Endothelial cell of umbilical vein (primary cell): ENCODE results near the gene WAC.

Experiments used
- EZH2 ChIP-seq: IDR thresholded peaks from 2 replicates; pipeline ENCODE4 v1.6.1; 2012; ENCODE audit warnings: borderline replicate concordance, low read depth, mild to moderate bottlenecking, moderate library complexity, low read length, inconsistent platforms; ENCODE audit not compliant: severe bottlenecking
- POLR2A ChIP-seq: IDR thresholded peaks from 2 replicates; pipeline ENCODE4 v1.6.1; 2012; ENCODE audit warnings: low read depth, mild to moderate bottlenecking, control low read depth, low read length
- POLR2AphosphoS5 ChIP-seq: IDR thresholded peaks from 2 replicates; pipeline ENCODE4 v1.6.1; 2012; ENCODE audit warnings: low read depth, mild to moderate bottlenecking, control low read depth, low read length, moderate library complexity; ENCODE audit not compliant: insufficient read depth

GRCh38 chr10:28623483-28623882, 90.6 kb downstream of the WAC start:
- no peak for TF ChIP-seq EZH2
- TF ChIP-seq POLR2AphosphoS5 = no peak
- TF ChIP-seq POLR2A = no peak
